ENCODE results near the gene GPR62.
"Not testable (repeated sequence)": the region's sequence is repeated elsewhere in the genome, so short reads cannot be mapped to it uniquely, and the experiment has no call there.

The GPR62 gene

DNA sequence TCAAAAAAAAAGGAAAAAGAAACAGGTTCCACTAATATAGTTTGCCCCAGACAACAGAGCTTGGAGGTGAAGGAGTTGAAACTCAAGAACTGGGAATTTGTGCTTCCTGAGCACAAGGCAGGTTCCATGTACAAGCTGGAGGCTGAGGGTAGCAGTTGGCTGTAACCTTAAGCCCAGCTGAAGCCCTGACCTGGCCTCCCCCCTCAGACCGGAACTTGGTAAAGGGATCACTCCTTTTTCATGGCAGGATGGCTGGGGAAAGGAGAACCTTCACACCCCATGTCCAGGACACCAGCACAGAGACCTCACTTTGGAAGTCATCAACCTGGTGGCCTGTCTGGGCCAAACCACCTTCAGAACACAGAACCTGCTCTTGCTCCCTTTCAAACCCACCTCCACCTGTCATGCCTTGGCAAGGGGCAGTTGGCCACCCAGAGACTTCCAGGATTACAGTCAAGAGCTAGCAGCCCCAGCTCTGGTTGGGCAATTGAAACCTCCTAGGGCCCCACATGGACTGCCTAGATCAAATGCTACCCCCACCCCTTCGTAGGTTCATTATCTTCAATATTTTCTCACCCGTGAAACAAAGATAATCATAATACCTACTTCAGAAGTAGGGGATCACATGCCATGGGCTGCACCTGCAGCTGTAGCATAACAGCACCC, 37.0 kb downstream of the GPR62 start:
- DNase-seq (ENCODE audit: low read depth in 2 of 2): no peak

DNA sequence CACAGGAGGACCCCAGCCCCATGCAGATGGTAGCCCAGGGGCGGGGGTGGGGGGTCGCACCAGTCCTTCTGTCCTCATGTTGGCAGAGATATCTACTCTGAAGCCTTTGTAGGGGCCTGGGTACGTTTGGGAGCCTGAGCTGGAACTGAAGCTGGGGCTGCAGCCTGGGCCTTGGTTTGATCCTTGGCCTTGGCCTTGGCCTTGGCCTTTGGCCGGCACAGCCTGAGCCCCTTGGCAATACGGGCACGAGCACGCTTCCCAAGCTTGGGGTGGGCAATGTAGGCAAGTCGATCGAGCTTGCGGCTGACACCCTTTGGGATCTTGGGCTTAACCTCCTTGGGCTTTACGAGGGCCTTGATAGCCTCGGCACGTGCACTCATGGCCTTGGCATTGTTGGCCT, 38.5 kb downstream of the GPR62 start:
- DNase-seq (ENCODE audit: low read depth in 2 of 2): not testable (repeated sequence)

DNA sequence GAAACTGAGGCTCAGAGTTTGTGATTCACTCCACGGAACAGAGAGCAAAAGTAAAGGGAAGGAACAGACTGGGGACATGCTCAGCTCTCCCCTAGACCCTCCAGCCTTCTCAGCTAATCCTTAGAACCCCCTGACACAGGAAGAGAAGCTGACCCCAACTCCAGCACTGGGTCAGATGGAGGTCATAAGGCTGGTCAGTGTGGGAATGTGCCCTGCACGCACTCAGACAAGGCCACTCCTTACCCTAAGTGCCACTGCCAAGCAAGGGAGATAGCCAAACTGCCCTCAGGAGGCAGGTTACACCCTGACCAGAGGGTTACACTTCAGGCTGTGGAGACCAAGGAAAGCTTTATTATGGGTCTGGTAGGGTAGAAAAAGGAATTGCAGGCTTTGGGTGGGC, 39.3 kb downstream of the GPR62 start:
- DNase-seq (ENCODE audit: low read depth in 2 of 2): no peak

GRCh38 chr3:51995346-51996163, 40.4 kb downstream of the GPR62 start, which contains the start of gene RPL29:
Gene RPL29 (minus strand): TSS chr3:51995895. CDS start chr3:51995461, 434 bp downstream.
- peak; percentile 84 to 87 for DNase-seq (ENCODE audit: low read depth in 2 of 2)

DNA sequence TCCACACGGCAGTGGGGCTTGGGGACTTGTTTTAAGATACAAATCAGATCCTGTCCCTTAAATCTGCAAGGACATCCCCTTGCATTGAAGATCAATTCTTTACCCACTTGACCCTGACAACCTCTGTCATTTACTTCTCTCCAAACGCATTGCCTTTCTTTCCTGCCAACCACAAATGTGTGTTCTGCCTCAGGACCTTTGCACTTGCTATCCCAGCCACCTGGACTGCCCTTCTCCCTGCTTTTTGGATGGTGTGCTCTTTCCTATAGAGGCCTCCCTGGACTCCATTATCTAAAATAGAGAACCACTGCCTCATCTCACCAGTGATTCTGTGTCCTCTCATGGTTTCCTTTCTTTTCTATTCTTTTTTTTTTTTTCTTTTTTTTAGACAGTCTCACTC, 42.0 kb downstream of the GPR62 start:
- DNase-seq (ENCODE audit: low read depth in 2 of 2): no peak

- no peak for DNase-seq (ENCODE audit: low read depth in 2 of 2)
These were observed 42.9 kb downstream of the GPR62 start for GRCh38 chr3:51997935-51998596.

- no peak for DNase-seq (ENCODE audit: low read depth in 2 of 2)
These were observed 43.6 kb downstream of the GPR62 start for GRCh38 chr3:51998774-51999173.

DNA sequence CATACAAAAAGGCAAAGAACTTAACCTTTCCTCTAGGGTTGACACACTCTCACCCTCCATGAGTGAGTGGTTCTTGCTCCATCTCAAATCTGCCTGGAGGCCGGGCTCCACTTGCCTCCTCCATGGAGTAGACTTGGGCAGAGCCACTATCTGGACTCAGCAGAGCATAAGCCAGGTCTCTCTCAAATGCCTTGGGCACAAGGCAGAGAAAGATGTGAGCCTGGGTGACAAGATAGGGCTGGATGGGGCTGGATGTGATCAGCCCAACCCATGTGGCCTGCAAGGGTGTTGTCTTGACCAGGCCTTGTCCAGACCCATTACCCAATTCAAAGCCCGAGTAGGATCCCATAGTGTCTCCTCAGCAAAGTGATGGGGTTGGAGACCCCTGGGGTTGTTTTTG, 44.7 kb downstream of the GPR62 start:
- DNase-seq (ENCODE audit: low read depth in 2 of 2): no peak

DNA sequence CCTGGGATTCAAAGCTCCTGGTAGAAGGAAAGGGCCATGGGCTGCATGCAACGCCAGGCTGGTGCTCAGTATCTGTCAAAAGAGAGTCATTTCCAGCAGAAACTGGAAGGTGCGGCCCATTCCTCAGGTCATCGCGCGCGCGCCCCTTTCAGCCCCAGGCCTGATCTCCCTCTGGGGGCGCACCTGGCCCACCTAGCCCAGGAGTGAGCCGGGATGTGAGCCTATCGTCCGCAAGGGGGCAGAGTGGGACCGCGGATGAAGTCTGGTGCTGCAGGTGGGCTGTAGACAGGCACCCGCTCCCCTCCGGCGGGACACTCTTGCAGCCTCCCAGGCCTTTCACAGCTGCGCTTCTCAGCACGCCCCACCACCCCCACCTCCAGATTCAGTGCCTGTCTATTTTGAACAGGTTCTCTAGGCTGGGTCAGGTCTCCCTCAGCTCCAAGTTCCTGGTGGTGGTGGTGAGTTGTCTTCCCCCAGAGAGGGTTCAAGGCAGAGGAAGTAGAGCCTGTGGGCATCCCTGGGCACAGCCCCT, 46.3 kb downstream of the GPR62 start:
- DNase-seq (ENCODE audit: low read depth in 2 of 2): peak; percentile 77 to 79

DNA sequence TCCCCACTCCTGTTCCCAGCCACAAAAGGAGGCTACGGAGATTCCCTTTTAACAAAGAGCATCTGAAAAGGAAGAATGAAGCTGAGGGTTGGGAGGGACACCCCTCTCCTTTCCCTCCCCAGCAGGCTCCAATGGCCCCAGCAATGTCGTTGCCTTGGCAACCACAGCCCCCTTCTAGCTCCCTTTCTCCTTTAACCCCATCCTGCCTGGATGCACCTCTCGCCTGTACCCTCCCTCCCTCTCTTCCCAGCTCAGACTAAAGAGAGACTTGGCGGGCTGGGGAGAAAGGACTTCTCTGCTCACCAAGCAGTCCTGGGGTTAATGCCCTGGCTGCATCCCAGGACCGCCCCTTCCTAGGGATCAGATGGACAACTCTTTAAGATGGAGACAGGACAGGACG, 47.6 kb downstream of the GPR62 start:
- DNase-seq (ENCODE audit: low read depth in 2 of 2): no peak

GRCh38 chr3:52004163-52004787, 49.1 kb downstream of the GPR62 start:
- DNase-seq (ENCODE audit: low read depth in 2 of 2): no peak

DNA sequence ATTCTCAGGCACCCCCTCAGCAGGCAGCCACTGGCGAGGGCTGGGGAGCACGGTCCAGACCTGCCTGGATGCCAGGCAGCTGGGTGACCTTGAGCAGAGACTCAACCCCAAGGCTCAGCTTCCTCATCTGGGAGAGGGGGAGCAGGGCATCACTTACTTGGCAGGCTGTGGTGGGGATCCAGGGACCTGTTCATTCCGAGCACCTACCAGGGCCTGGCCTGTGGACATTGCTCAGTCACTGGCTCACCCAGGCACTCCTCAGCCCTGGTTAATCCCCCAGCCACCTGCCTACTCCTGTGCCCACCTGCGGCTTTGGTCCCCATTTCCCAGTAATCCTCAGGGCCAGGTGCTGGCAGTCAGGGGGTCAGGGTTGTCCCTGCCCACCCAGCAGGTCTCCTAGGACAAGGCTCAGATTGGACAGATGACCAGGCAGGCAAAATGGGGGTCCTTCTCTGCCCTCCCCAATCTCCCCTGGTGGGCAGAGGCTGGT, 49.8 kb downstream of the GPR62 start:
- no peak for DNase-seq (ENCODE audit: low read depth in 2 of 2)

DNA sequence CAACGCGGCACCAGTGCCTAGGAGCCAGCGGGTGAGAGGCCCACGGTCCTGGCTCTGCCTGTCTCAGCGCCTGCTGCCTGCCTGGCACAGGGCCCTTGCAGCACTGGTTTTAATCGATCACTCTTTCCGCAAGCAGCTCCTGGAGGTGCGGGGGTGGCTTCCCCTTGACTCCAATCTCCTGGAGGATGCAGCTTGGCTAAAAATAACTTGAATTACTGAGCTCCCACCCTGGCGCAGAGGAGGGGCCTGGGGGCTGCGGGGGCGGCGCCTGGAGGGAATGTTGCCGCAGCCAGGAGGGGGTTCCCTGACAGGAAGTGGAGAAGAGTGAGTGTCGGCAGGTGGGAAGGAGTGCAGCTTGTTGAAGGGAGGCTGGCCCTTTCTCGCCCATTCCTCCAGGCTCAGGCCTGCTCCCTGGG, 50.4 kb downstream of the GPR62 start:
- no peak for DNase-seq (ENCODE audit: low read depth in 2 of 2)

DNA sequence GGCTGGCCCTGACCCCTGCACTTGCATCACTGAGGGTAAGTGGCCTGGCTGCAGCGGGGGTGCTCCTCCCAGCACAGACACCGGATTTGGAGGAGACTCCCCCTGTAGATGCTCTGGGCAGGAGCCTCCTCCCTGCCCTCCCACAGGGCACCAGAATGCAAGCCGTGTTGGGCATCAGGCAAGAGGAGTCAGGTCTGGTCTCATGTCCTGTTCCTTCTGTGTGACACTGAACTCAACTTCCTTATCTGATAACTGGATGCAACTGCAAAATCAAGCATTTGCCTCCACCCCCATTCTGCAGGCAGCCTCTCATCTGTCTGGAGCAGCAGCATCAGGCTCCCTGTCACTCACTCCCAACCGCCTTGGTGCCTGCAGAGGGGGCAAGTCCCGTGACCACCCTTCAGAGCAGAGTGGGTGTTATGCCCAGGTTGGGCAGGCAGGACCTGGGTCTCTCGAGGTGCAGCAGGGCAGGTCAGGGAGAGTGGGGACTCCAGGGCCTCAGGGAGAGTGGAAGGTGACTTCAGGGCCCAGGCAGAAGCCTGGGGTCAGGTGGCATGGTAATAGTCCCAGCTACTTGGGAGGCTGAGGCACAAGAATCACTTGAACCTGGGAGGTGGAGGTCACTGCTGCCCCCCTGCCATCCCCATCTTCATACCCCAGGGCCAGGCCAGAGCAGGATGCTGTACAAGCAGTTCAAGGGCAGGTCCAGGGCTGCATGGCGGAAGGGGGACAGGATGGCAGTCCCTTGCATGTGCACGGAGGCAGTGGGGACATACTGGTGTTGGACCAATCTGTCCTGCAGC, 51.0 kb downstream of the GPR62 start:
- no peak for DNase-seq (ENCODE audit: low read depth in 2 of 2)

DNA sequence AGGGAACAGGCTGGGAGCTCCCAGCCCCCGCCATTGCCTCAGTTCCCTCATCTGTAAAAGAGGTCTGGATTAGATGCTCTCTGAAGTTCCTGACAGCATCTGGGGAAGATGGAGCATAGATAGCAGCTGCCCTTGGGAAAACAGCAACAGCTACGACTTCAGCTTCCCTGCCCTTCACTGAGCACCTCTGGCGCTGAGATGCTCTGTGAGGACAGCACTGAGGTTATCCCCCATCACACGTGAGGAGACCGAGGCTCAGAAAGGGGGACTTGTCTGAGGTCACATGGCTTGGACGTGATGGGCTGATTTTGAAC, 51.6 kb downstream of the GPR62 start:
- DNase-seq (ENCODE audit: low read depth in 2 of 2): no peak
